Lower lobe of right lung (tissue), 2 donors: Measurements from ENCODE around the gene TACR3. TPM values are rescaled to one million over a fixed set of nuclear protein-coding genes. Genes with fewer than 3 reads are reported as not detected.
"Not testable (repeated sequence)": the region's sequence is repeated elsewhere in the genome, so short reads cannot be mapped to it uniquely, and the experiment has no call there.

Source experiments
- ATAC-seq, 2 donors: fragments of 200-7000 bp; cut with Tn5 transposase; one replicate each; pipeline ENCODE4 v1.9.1; 2020 to 2022; ENCODE audit warnings: mild to moderate bottlenecking in 2 of 2, moderate library complexity in 2 of 2
- DNase-seq: peaks from one replicate; pipeline ENCODE4 v3.0.0-alpha.2; 2020
- H3K27ac ChIP-seq: fragments of 200-600 bp; one replicate; pipeline ENCODE4 v1.8.0; 2022
- H3K27me3 ChIP-seq: fragments of 200-600 bp; one replicate; pipeline ENCODE4 v1.8.0; 2022; ENCODE audit warnings: low read depth
- H3K36me3 ChIP-seq: fragments of 200-600 bp; one replicate; pipeline ENCODE4 v1.8.0; 2022; ENCODE audit warnings: mild to moderate bottlenecking
- H3K4me1 ChIP-seq: fragments of 200-600 bp; one replicate; pipeline ENCODE4 v1.8.0; 2022
- H3K4me3 ChIP-seq: fragments of 200-600 bp; one replicate; pipeline ENCODE4 v1.8.0; 2022; ENCODE audit warnings: mild to moderate bottlenecking
- H3K9me3 ChIP-seq: fragments of 200-600 bp; one replicate; pipeline ENCODE4 v1.8.0; 2022
- intact Hi-C: fragments of 100-400 bp; cut with DNase I; formaldehyde crosslinking; loops from one replicate; pipeline ENCODE4 v1.11.0; 2022
- long read RNA-seq: library from polyadenylated mRNA; unstranded; transcript quantifications from one replicate; pipeline ENCODE4 v2.0.0, GENCODE V29; 2021
- total RNA-seq: library from RNA; stranded (reverse); fragmentation: NEBNext Ultra II Directional; extraction: Animal tissue kit (Norgen Biotek cat#: 25700); gene quantifications from one replicate; pipeline ENCODE4 v1.2.1, GENCODE V29; 2021
- TF ChIP-seq, protein P1 (sequence below): fragments of 200-600 bp; IDR thresholded peaks from one replicate; pipeline ENCODE4 v1.8.0; 2022; ENCODE audit warnings: antibody characterized with exemption, mild to moderate bottlenecking
- donor health status: DM: no; HTN: yes; CAD: no; lungs with severe emphysema.

TACR3 gene
- total RNA-seq, result 0.24 TPM
- long read RNA-seq, result 0 reads

DNA sequence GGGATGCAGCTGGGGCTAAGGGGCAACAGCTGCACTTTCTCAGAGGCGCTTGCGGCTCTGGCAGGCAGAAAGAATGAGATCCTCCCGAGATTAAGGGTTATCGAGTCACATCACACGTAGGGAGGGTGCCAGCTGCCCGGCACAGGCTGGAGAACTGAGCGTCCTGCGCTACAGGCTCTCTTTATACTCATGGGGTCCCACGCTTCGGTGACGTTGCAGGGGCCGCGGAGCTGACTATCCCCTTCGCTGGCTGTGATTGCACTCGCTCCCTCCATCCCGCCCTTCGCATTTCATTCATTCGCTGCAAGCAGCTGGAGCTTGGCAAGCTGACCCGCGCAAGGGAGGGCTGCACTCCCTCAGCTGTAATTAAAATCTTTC is at the start of gene TACR3:
TSS of gene TACR3 (minus strand) at position 156 of the 378 bp plus-strand sequence. CDS start 310 bp downstream, outside the sequence.
- TF ChIP-seq, protein P1, sequence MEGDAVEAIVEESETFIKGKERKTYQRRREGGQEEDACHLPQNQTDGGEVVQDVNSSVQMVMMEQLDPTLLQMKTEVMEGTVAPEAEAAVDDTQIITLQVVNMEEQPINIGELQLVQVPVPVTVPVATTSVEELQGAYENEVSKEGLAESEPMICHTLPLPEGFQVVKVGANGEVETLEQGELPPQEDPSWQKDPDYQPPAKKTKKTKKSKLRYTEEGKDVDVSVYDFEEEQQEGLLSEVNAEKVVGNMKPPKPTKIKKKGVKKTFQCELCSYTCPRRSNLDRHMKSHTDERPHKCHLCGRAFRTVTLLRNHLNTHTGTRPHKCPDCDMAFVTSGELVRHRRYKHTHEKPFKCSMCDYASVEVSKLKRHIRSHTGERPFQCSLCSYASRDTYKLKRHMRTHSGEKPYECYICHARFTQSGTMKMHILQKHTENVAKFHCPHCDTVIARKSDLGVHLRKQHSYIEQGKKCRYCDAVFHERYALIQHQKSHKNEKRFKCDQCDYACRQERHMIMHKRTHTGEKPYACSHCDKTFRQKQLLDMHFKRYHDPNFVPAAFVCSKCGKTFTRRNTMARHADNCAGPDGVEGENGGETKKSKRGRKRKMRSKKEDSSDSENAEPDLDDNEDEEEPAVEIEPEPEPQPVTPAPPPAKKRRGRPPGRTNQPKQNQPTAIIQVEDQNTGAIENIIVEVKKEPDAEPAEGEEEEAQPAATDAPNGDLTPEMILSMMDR, result no peak
- H3K27ac ChIP-seq, result no peak within 1 kb of the TSS
- peak within 1 kb of the TSS; percentile 26 for H3K4me3 ChIP-seq
- DNase-seq (no peak), ATAC-seq (peak; percentile 63 to 73)
- H3K36me3 ChIP-seq, result no peaks in the 10 kb centered on the region
- no peaks in the 10 kb centered on the region for H3K9me3 ChIP-seq
- H3K27me3 ChIP-seq, result no peaks in the 10 kb centered on the region
- H3K4me1 ChIP-seq, result no peaks in the 10 kb centered on the region
- intact Hi-C loops, result no loop called here

GRCh38 chr4:103757631-103758030 is 37.8 kb upstream of the TACR3 start:
- H3K4me1 ChIP-seq, result no peaks in the 10 kb centered on the region
- no peak overlapping the region for H3K4me3 ChIP-seq
- intact Hi-C loops, result no loop called here
- no peak for DNase-seq
- H3K9me3 ChIP-seq, result no peaks in the 10 kb centered on the region
- TF ChIP-seq, protein P1, result no peak
- H3K36me3 ChIP-seq, result no peaks in the 10 kb centered on the region
- ATAC-seq, result no peak
- H3K27me3 ChIP-seq, result no peaks in the 10 kb centered on the region
- H3K27ac ChIP-seq, result no peak overlapping the region

GRCh38 chr4:103756741-103757140 is 37.0 kb upstream of the TACR3 start:
- no peaks in the 10 kb centered on the region for H3K4me1 ChIP-seq
- no peaks in the 10 kb centered on the region for H3K9me3 ChIP-seq
- intact Hi-C loops, result no loop called here
- ATAC-seq (no peak), DNase-seq (no peak)
- TF ChIP-seq, protein P1, result no peak
- no peaks in the 10 kb centered on the region for H3K36me3 ChIP-seq
- H3K4me3 ChIP-seq, result no peak overlapping the region
- H3K27ac ChIP-seq, result no peak overlapping the region
- H3K27me3 ChIP-seq, result no peaks in the 10 kb centered on the region

- no peaks in the 10 kb centered on the region for H3K4me1 ChIP-seq
- intact Hi-C loops, result no loop called here
- no peaks in the 10 kb centered on the region for H3K9me3 ChIP-seq
- TF ChIP-seq, protein P1, result no peak
- peak; percentile 55 to 68 for ATAC-seq
- no peak overlapping the region for H3K27ac ChIP-seq
- DNase-seq, result no peak
- H3K4me3 ChIP-seq, result no peak overlapping the region
- H3K27me3 ChIP-seq, result no peaks in the 10 kb centered on the region
- H3K36me3 ChIP-seq, result no peaks in the 10 kb centered on the region
Observed at GRCh38 chr4:103754844-103755243, 35.1 kb upstream of the TACR3 start.

DNA sequence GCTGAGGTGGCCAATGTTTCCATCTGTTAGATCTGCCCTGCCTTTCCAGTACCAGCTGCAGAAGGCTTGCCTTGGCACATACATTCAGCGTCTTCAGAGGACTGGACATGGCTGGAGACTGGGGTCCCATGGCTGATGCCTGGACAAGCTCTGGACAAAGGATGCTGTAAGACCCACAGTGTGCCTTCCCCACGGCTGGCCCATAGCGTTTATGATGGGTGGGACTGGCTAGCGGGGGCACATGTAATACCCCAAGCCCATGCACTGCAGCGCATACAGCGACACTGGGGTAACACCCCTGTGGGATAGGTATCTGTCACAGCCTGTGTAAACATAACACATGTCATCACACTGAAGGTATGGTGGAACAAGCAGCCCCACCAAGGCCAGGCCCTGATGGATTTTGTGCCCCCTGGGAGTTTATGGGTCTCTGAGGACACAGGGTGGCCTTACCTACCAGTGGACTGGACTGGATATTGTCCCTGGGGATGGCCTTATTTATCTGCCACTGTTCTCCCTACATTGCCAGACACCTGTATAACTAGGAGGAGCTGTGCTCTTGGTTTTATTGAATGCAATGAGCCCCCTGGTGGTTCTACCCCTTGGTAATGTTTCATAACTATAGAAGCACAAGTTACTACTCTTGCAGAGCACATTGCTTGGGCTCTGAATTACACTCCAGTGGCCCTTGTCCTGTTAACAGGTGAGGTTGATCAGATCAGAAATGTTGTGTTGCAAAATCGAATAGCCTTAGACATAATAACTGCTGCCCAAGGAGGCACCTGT is 34.3 kb upstream of the TACR3 start:
- ATAC-seq, result peak in 1 of 2 donors; percentile 28
- Histone ChIP-seq H3K9me3 (no peaks in the 10 kb centered on the region), H3K4me3 (no peak overlapping the region), H3K36me3 (no peaks in the 10 kb centered on the region), H3K4me1 (no peaks in the 10 kb centered on the region), H3K27me3 (no peaks in the 10 kb centered on the region), H3K27ac (no peak overlapping the region)
- DNase-seq, result no peak
- TF ChIP-seq, protein P1, result no peak
- intact Hi-C loops, result no loop called here

GRCh38 chr4:103723150-103723549 is 3.4 kb upstream of the TACR3 start:
- ATAC-seq, H3K27me3 ChIP-seq, H3K4me1 ChIP-seq, H3K27ac ChIP-seq, intact Hi-C loops, DNase-seq, H3K9me3 ChIP-seq, H3K4me3 ChIP-seq, H3K36me3 ChIP-seq: not testable (repeated sequence)
